Hematopoietic multipotent progenitor cell (in vitro differentiated cells): ENCODE data around the gene TMEM115. TPM values are rescaled to one million over a fixed set of nuclear protein-coding genes. Genes with fewer than 3 reads are reported as not detected.
"Not testable (repeated sequence)": the region's sequence is repeated elsewhere in the genome, so short reads cannot be mapped to it uniquely, and the experiment has no call there.

Source experiments
- DNase-seq, 3 donors: peaks; one replicate each; pipeline ENCODE4 v3.0.0-alpha.2; 2011 to 2015; ENCODE audit warnings: low read depth in 2 of 3, low spot score in 2 of 3
- total RNA-seq: library from RNA; depleted of rRNA; stranded (reverse); fragments of >200 nt; gene quantifications from one replicate; pipeline ENCODE4 v1.2.3, GENCODE V29; 2012

Gene TMEM115
- total RNA-seq, 1 donor: 49.3 TPM

GRCh38 chr3:50319894-50320625 lies 39.3 kb downstream of the TMEM115 start:
- no peak for DNase-seq

- no peak for DNase-seq
These were observed 40.0 kb downstream of the TMEM115 start for GRCh38 chr3:50319181-50319893.

DNA sequence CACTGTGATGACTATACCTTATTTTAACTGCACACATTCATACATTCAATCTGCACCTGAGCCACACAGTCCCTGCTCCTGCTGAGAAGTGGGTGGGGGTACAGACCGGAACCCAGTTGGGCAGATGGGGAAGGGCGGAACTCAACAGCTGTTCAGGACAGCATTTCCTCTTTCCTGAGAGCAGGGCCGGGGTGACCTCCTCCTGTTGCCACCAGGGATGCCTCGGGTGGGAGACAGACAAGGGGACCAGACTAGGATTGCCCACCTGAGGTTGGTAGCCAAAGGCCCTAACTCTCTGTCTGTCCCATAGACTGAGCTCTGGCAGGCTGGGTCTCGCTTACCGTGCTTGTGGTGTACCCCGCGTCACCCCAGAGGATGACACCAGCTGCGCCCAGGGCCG lies 40.7 kb downstream of the TMEM115 start:
- peak in 1 of 3 donors; percentile 28 for DNase-seq

DNA sequence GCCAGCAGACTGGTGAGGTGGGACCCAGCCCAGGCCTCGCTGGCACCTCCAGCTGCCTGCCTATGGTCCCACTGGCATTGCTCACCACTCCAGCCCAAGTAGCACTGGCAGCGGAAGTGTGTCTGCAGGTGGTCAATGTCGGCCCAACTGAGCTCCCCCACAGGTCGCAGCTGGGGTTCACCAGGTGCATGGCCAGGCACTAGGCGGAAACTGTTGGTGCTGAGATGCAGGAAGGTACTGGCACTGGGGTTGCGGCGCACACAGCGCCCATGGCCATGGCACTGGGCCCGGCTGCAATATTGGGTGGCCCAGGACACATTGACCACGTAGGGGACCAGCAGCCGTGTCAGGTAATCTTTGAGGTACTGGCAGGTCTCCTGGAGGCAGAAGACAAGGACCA lies 41.2 kb downstream of the TMEM115 start:
- no peak for DNase-seq

DNA sequence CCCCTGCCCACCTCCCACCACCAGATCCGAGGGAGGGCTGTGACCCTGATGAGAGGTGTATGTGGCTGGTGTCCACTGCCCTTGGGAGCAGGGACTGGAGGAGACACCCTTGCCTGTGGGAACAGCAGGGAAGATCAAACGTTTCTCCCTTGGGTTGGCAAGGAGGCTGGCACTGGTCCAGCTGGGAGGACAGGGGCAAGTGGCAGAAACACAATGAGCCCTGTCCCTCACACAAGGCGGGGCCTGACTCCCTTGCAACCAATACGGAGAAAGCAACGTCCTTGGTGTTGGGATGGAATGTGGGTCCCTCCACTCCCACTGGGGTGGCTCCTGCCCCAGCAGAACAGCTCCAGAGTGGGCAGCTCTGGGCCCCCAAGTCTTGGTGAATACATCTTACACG lies 42.0 kb downstream of the TMEM115 start:
- no peak for DNase-seq

- no peak for DNase-seq
These were observed 42.6 kb downstream of the TMEM115 start for GRCh38 chr3:50316657-50317242.

DNA sequence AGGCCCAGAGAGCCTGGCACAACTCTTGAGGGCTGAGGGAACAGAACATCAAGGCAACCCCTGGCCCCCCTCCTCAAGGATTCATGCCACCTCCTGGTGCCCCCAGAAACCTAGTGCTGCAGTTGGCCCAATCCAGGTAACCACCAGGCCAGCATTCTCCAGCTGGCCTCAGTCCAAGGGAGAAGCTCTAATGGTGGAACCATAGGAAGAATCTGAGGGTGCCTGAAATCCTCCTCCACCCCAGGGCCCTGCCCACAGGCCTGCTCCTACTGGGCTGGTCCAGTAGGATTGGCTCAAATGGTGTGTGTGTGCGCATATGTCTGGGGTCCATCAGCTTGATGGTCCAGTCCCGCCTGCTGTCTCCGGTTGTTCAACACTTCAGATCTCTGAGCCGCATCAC lies 44.5 kb downstream of the TMEM115 start:
- DNase-seq: no peak

- no peak for DNase-seq
These were observed 45.0 kb downstream of the TMEM115 start for GRCh38 chr3:50314342-50314741.

- DNase-seq: not testable (repeated sequence)
These were observed 47.3 kb downstream of the TMEM115 start for GRCh38 chr3:50312041-50312440.

Other genes starting within 250 kb of the TMEM115 start
- 1.1 TPM for gene SEMA3F, start 204.2 kb downstream of the TMEM115 start, total RNA-seq
- not detected for gene GNAT1, start 167.9 kb downstream of the TMEM115 start, total RNA-seq
- gene SLC38A3, start 154.2 kb downstream of the TMEM115 start, total RNA-seq: under 0.01 TPM
- gene GNAI2, start 123.3 kb downstream of the TMEM115 start, total RNA-seq: 596 TPM
- 0.54 TPM for gene SEMA3B, start 90.4 kb downstream of the TMEM115 start, total RNA-seq
- gene LSMEM2, start 80.4 kb downstream of the TMEM115 start, total RNA-seq: not detected
- 77.8 TPM for gene IFRD2, start 67.1 kb downstream of the TMEM115 start, total RNA-seq
- 44.7 TPM for gene HYAL3, start 60.1 kb downstream of the TMEM115 start, total RNA-seq
- 88.6 TPM for gene NAA80, start 60.1 kb downstream of the TMEM115 start, total RNA-seq
- 0.27 TPM for gene HYAL1, start 55.9 kb downstream of the TMEM115 start, total RNA-seq
- 39.9 TPM for gene HYAL2, start 36.8 kb downstream of the TMEM115 start, total RNA-seq
- 28.8 TPM for gene TUSC2, start 31.3 kb downstream of the TMEM115 start, total RNA-seq
- gene RASSF1, start 18.7 kb downstream of the TMEM115 start, total RNA-seq: 217 TPM
- 3.8 TPM for gene ZMYND10, start 13.8 kb downstream of the TMEM115 start, total RNA-seq
- 39.9 TPM for gene NPRL2, start 8.7 kb downstream of the TMEM115 start, total RNA-seq
- 57.6 TPM for gene CYB561D2, start 8.7 kb downstream of the TMEM115 start, total RNA-seq
- 1.1 TPM for gene CACNA2D2, start 144.1 kb upstream of the TMEM115 start, total RNA-seq
- 6.2 TPM for gene C3orf18, start 208.2 kb upstream of the TMEM115 start, total RNA-seq
- gene HEMK1, start 210.0 kb upstream of the TMEM115 start, total RNA-seq: 10.0 TPM